NCI-H345 treated with DMSO at 0.1 percent for 48 hours (cell line): ENCODE measurements around the gene GFRA1.
"Not testable (repeated sequence)": the region's sequence is repeated elsewhere in the genome, so short reads cannot be mapped to it uniquely, and the experiment has no call there.

Experiments used
- DNase-seq: peaks from one replicate; lab custom pipeline; 2025; ENCODE audit not compliant: unreplicated experiment; lab: John Stamatoyannopoulos, UW

Gene GFRA1

DNA sequence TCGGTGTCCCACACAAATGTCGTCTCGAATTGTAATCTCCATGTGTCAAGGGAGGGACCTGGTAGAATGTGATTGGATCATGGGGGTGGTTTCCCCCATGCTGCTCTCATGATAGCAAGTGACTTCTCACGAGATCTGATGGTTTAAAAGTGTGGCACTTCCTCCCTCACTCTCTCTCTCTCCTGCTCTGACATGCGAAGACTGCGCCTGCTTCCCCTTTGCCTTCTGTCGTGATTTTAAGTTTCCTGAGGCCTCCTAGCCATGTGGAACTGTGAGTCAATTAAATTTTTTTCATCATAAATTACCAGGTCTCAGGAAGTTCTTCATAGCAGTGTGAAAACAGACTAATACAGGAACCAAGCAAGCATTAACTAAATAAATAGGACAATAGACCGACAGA lies 229.1 kb downstream of the GFRA1 start:
- no peak for DNase-seq

DNA sequence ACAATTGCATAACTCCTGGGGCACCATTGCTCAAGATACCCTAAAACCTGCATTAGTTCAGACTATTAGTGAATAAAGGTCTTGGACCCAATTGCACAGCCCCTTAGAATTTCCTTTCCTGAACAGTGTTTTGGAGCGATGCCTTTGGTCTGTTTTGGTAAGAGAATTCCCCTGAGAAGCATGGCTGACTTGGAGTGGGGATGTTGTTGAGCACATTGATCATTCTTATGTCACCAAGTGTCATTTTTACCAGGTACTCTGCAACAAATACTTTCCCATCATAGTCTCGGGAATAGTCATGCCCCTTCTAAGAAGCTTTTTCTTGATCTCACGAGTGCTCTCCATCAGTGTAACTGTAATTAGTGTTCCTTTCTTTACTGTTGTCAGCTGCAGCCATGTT lies 229.7 kb downstream of the GFRA1 start:
- no peak for DNase-seq

DNA sequence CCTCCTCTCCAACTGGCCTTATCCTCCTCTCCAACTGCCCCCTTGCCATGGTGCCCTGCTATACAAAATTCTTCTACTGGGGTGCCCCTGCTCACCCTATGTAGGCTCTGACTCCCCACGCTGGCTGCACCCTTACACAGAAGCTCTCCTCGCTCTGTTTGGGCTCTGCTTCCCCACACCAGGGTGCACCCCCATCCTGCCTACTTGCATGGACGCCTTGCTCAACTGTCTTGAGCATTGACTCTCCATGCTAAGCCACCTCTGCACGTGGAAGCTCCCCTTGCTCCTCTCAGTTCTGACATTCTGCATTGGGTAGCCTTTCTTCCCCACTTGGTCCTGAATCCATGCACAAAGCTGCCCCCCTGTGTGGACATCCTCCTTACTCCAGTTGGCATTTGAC lies 231.1 kb downstream of the GFRA1 start:
- no peak for DNase-seq

DNA sequence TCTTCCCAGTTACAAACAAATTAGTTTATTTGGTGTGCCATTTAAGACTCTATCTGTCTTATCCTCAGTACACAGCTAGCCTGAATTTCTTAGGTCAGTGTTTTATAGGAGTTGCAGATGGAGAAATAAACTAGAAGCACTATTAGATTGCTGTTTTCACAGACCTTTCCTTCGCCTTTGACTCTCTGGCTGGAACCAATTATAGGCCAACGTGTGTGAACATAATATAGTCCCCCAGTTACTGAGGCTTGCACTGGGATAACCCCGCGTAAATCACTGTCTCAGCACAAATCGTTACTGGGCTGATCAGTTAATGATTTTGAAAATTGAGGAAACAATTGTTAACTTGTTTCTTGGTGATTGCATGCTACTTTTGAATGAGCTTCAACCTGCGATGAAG lies 233.4 kb downstream of the GFRA1 start:
- DNase-seq, result no peak

DNA sequence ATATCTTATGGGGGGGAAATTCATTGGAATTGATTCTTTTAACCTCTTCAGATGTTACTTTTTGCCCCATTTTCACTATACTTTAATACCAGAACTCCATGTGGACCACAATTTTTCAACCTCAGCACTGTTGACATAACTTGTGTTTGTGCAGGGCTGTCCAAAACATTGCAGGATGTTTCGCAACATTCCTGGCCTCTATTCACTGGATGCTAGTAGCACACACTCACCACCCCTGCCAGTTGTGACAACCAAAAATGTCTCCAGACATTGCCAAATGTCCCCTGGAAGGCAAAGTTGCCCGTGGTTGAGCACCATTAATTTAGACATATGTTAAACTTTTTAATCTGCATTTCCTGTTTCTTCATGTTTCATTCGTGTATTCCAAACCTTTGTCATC lies 234.7 kb downstream of the GFRA1 start:
- no peak for DNase-seq

DNA sequence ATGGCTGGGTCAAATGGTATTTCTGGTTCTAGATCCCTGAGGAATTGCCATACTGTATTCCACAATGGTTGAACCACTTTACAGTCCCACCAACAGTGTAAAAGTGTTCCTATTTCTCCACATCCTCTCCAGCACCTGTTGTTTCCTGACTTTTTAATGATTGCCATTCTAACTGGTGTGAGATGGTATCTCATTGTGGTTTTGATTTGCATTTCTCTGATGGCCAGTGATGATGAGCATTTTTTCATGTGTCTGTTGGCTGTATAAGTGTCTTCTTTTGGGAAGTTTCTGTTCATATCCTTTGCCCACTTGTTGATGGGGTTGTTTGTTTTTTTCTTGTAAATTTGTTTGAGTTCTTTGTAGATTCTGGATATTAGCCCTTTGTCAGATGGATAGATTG lies 237.6 kb downstream of the GFRA1 start:
- not testable (repeated sequence) for DNase-seq

DNA sequence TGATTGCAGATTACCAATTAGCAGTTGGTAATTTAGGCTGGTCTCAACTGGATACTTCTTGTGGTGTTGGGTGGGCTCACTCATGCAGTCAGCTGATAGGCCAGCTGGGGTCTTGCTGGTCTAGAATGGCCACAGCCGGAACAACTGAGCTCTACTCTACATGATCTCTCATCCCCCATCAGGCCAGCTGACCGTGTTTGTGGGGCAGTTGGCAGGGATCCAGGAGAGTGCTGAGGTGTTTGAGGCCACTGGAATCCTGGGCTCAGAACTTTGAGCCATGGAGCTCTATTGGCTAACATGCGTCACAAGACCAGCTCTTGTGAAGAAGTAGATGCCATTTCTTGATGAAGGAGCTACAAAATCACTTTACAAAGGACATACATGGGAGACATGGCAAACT lies 242.4 kb downstream of the GFRA1 start:
- DNase-seq, result no peak

DNA sequence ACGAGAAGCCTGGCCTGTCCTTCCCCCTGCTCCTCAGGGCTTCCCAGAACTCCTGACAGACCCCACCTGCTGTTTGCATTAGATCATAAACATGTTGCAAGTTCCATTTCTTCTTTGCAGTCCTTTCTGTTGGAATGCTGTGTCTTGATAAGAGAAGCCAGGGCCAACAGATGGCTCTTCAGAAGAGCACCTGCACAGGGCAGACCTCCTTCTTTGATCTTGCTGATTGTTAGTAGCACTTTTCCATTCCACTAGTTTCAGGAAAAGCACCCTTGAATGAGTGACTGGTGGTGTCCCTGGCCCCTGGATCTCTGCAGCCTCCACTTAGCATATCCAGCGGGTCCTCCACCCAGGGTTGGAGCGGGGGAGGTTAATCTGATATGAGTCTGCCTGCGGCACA lies 243.2 kb downstream of the GFRA1 start:
- no peak for DNase-seq

DNA sequence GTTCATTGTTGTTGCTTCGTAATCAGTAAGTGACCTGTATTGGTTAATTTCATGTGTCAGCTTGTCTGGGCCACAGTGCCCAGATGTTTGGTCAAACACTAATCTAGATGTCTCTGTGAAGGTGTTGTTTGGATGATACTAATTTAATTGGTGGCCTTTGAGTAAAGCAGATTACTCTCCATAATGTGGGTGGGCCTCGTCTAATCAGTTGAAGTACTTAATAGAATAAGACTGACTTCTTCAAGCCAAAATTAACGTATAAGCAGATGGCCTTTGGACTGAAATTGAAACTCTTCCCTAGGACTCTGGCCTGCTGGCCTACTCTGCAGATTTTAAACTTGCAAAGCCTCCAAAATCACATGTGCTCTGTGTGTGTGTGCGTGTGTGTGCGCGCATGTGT lies 245.7 kb downstream of the GFRA1 start:
- no peak for DNase-seq

DNA sequence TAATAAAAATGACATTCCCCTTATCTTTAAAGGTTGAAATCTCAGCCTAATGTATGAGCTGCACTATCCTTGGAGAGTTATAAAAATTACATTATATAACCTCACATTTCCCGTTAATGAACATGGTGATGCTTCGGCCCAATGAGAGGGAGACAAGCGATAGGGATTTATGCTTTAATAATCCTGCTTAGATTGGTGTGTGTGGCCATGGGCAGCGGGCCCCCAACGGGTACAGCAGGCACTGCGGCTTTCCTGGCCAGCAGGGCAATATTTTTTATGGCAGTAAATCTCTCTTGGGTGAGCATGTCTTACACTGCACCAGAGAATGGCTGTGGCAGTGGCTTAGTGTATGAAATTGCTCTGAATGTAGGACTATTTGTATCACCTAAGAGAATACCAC lies 246.3 kb downstream of the GFRA1 start:
- DNase-seq, result no peak

DNA sequence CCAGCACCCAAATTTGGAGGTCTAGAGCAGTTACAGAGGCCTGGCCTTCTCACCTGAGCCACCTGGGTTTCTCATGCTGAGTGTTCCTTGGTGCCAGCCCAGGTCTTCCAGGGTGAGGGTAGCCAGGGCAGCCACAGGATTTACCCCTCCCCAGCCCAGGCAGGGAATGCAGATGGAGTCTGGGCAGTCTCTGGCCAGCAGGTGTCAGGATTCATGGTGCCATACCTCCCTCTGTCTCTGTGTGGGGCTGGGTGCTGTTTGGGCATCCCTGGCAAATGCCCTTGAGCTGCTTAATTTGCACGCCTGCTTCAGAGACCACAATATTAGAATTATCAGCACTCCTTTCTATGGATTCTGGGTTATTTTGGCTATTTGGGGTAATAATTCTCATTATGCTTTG lies 246.7 kb downstream of the GFRA1 start:
- DNase-seq, result no peak

DNA sequence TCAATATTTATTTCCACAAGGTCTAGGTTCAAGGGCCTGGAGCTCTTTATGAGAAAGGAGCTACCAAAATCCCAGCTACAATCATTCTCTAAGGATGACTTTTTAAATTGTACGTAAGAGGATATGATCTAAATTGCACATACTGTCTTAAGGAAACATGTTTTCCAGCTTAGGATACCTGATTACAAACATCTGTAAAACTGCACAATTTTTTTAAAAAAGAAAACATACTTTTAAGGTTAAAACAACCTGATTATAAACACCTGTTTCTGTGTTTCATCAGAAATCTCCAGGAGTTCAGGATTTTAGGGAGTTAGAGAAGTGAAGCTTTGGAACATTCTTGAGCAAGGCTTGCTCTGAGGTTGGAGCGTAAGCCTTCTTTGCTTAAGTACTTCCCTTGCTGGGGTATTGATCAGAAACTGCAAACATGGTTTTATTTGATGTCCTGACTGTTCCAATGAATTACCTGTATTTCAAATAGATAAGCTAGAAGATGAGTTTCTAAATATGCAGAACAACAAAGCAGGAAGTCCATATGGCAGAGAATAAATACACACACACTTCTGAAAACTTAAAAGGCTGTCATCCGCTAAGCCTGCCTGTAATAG lies 248.6 kb downstream of the GFRA1 start:
- no peak for DNase-seq

DNA sequence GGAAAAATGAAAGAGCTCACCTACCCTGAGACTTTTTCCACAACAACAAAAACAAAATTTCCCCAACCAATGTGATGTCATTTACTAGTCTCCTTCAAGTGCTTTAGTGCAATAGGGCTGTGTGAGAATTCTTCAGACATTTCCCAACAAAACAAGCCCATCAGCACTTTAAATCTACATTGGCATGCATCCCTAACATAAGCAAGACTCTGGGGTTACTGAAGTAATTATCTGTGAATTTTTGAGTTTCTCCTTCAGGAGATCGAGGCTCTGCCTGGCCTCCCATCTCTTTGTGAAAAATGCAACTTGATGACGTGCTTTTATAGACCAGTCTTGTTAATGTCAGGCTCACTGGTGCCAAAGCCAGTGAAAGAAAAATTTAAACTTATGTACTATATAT lies 255.6 kb downstream of the GFRA1 start:
- DNase-seq, result no peak

DNA sequence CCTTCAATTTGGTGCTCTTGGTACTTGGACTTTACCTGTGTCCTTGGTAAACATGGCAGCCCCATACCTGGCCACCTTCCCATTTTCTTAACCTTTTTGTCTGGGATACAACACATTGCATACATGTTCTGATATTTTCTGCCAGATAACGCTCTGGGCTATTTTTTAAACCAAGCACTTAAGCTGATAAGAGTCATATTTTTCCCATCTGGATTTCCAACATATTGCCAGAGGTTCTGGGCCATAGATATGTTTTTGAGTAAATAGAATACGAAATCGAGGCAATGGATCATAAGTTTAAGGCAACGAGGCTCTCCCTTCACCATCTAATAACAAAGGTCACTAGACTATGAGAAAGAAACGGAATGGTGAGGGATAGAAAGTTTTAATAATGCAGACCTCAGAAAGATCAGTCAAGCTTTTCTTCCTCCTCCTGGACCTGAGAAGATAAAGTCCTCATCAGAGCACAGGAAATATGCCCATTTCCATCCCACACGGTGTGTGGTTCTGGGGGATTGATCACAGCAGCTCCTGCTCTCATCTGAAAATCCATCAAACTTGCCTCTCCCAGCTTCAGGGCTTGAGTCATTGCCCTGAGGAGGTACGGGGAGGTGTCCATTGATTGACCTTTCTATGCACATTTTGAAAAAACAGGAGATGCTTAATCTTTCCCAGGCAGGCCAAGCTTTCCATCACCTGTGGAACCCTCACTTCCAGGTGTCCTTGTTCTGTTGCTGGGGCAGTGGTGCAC lies 257.2 kb downstream of the GFRA1 start:
- DNase-seq, result no peak

DNA sequence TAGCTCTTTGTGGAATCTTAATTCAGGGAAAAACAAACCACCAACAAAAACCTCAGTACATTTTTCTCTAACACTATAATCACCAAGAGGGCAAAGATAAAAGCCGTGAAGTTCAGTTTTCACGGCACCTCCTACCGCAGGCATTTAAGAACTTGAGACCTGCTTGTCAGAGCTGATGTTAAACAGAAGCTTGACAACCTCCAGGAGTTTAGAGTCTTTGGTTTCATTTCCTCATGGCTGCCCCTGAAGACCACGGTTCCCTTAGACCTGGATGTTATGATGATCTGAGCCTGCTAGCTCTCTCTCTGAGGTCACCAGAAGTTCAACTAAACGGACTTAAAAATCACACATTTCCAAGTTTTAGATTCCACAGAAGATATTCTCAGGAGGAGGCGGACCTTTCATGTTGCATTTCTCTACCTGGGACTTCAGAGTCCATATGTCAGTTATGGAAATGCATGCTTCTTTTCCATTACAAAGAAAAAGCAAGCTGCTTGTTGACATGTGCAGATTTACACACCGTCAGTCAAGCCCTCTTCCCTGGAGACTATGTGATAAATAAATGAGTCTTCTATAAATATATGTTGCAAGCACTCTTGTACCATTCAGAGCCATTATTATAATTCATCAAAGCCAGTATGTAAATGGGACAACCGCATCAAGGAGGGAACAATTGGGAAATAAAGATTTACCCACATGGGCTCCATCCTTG lies 258.0 kb downstream of the GFRA1 start:
- DNase-seq, result no peak

DNA sequence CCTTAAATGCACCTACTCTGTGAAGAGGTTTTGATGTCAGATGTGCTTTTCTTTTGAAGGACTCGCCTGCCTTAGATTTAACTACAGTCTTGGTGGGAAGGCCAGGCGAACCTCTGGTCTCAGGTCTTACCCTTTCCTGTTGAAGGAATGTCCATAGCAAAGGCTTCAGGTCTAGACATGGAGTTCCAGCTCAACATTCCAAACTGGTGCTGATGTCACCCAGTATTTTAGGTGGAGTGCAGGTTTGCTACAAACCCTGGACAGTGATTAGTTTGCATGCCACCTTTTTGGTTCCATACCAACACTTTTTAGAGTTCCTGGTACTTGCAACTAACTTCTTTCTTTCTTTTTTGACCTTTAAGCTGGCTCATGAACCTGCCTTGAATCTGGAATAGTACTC lies 258.7 kb downstream of the GFRA1 start:
- no peak for DNase-seq

DNA sequence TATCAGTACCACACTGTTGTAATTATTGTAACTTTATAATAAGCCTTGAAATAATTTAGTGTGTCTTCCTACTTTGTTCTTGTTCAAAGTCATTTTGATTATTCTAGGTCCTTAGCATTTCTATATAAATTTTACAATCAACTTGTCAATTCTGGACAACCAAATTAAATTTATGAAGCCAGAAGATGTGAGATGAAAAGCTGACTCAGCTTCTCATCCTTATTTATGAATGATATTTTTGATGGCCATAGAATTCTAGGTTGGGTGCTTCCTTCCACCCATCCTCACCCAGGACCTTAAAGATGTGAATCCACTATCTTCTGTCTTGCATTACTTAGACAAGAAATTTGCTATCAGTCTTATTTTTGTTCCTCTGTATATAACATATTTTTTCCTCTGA lies 261.1 kb downstream of the GFRA1 start:
- DNase-seq, result no peak

DNA sequence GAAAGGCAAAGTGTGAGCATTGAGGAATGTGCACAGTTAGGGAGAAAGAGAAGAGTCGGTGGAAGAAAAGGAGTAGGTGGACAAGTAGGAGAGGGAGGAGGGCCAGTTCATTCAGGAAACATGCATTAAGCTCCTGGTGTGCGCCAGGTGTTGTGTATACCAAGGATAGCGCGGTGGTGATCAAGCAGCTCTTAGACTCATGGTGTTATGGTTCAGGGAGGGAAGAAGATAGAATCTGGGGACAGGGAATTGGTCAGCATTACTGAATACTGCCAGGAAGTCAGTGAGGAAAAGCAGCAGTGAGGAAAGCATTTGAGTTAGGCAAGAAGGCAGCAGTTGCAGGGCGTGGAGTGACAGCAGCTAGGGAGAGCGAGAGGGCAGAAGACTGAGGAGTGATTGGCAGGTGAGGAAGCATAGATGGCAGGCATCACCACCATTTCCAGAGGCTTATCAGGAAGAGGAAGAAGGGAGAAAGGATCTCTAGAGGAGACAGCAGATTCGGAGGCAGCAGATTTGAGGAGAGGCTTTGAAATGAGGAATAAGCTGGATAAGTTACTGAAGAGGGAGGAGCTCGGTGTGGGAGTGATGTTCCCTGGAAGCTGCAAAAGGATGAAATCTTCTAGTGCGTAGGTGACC lies 265.6 kb downstream of the GFRA1 start:
- no peak for DNase-seq
